HEK293 (cell line): ENCODE data around the gene SLC20A1.

Experiments
- CTCF ChIA-PET: fragments of 350-600 bp; formaldehyde crosslinking; extraction: SDS; loops from one replicate; lab custom pipeline; 2021; ENCODE audit warnings: antibody characterized with exemption; lab: Yijun Ruan, JAX
- POLR2A ChIA-PET: fragments of 300-600 bp; formaldehyde crosslinking; extraction: SDS; loops from one replicate; lab custom pipeline; 2020; ENCODE audit warnings: antibody characterized with exemption, inconsistent platforms; lab: Yijun Ruan, JAX
- H3K27ac ChIP-seq: fragments of 200-500 bp; sonication (Bioruptor generic); 2 replicates; pipeline ENCODE4 v1.5.1; 2014; ENCODE audit warnings: low read depth, low read length, control low read depth, inconsistent platforms; ENCODE audit errors: extremely low read depth
- H3K36me3 ChIP-seq, 2 experiments: fragments of 200-500 bp in 1 of 2; sonication (Bioruptor generic) in 1 of 2; 1 replicate in 1 of 2; 2 replicates in 1 of 2; pipeline ENCODE4 v1.5.1; 2014 to 2017; ENCODE audit warnings: inconsistent platforms in 2 of 2, low read length in 2 of 2; ENCODE audit not compliant: control insufficient read depth in 2 of 2, insufficient read depth in 1 of 2
- H3K4me1 ChIP-seq: fragments of 200-500 bp; sonication (Bioruptor generic); 2 replicates; pipeline ENCODE4 v1.5.1; 2014; ENCODE audit warnings: mild to moderate bottlenecking, low read length, inconsistent platforms; ENCODE audit not compliant: control insufficient read depth, insufficient read depth
- H3K4me3 ChIP-seq: 2 replicates; pipeline ENCODE4 v1.5.1; 2011; ENCODE audit warnings: low read depth, mild to moderate bottlenecking, control low read depth, low read length, moderate library complexity
- H3K9me3 ChIP-seq: fragments of 200-500 bp; sonication (Bioruptor generic); 2 replicates; pipeline ENCODE4 v1.5.1; 2014; ENCODE audit warnings: low read depth, low read length, inconsistent platforms; ENCODE audit not compliant: control insufficient read depth, insufficient read depth
- AEBP2 ChIP-seq: fragments of 450-650 bp; formaldehyde crosslinking; IDR thresholded peaks from 2 replicates; pipeline ENCODE4 v1.5.1; 2016; ENCODE audit warnings: missing biosample characterization, missing genetic modification characterization, borderline replicate concordance
- ATF2 ChIP-seq: fragments of 450-650 bp; formaldehyde crosslinking; IDR thresholded peaks from 2 replicates; pipeline ENCODE4 v1.5.1; 2016; ENCODE audit warnings: missing biosample characterization, missing genetic modification characterization, low read depth
- BCL11A ChIP-seq: fragments of 450-650 bp; formaldehyde crosslinking; IDR thresholded peaks from 2 replicates; pipeline ENCODE4 v1.5.1; 2016; ENCODE audit warnings: low read depth, missing biosample characterization, missing genetic modification characterization
- GLI4 ChIP-seq: fragments of 450-650 bp; formaldehyde crosslinking; IDR thresholded peaks from 2 replicates; pipeline ENCODE4 v1.5.1; 2016; ENCODE audit warnings: missing biosample characterization, missing genetic modification characterization
- HIC1 ChIP-seq: fragments of 450-650 bp; formaldehyde crosslinking; IDR thresholded peaks from 2 replicates; pipeline ENCODE4 v1.5.1; 2016; ENCODE audit warnings: missing biosample characterization, missing genetic modification characterization
- KLF17 ChIP-seq: fragments of 450-650 bp; formaldehyde crosslinking; IDR thresholded peaks from 2 replicates; pipeline ENCODE4 v1.5.1; 2016; ENCODE audit warnings: missing biosample characterization, missing genetic modification characterization
- MEIS1 ChIP-seq: sonication (generic); formaldehyde crosslinking; IDR thresholded peaks from 2 replicates; pipeline ENCODE4 v1.8.1; 2022; ENCODE audit warnings: missing genetic modification reagents, mild to moderate bottlenecking, borderline replicate concordance
- REPIN1 ChIP-seq: fragments of 450-650 bp; formaldehyde crosslinking; IDR thresholded peaks from 2 replicates; pipeline ENCODE4 v1.5.1; 2017; ENCODE audit warnings: missing biosample characterization, missing genetic modification characterization, low read depth
- SALL2 ChIP-seq: fragments of 450-650 bp; formaldehyde crosslinking; IDR thresholded peaks from 2 replicates; pipeline ENCODE4 v1.5.0; 2017; ENCODE audit warnings: missing biosample characterization, mild to moderate bottlenecking, missing genetic modification characterization, borderline replicate concordance
- ZBTB17 ChIP-seq: fragments of 450-650 bp; formaldehyde crosslinking; IDR thresholded peaks from 2 replicates; pipeline ENCODE4 v1.5.1; 2016; ENCODE audit warnings: missing biosample characterization, missing genetic modification characterization
- ZBTB20 ChIP-seq: fragments of 450-650 bp; formaldehyde crosslinking; IDR thresholded peaks from 2 replicates; pipeline ENCODE4 v1.5.1; 2016; ENCODE audit warnings: missing biosample characterization, missing genetic modification characterization
- ZBTB48 ChIP-seq: fragments of 450-650 bp; formaldehyde crosslinking; IDR thresholded peaks from 2 replicates; pipeline ENCODE4 v1.5.1; 2016; ENCODE audit warnings: missing biosample characterization, missing genetic modification characterization
- ZFHX2 ChIP-seq: fragments of 450-650 bp; formaldehyde crosslinking; conservative IDR thresholded peaks from 2 replicates; pipeline ENCODE4 v1.5.1; 2016; ENCODE audit warnings: missing biosample characterization, missing genetic modification characterization
- ZNF132 ChIP-seq: fragments of 450-650 bp; formaldehyde crosslinking; IDR thresholded peaks from 2 replicates; pipeline ENCODE4 v1.5.1; 2017; ENCODE audit warnings: missing biosample characterization, missing genetic modification characterization, borderline replicate concordance
- ZNF24 ChIP-seq: fragments of 450-650 bp; formaldehyde crosslinking; IDR thresholded peaks from 2 replicates; pipeline ENCODE4 v1.5.1; 2016; ENCODE audit warnings: missing biosample characterization, missing genetic modification characterization
- ZNF280D ChIP-seq: fragments of 450-650 bp; formaldehyde crosslinking; IDR thresholded peaks from 2 replicates; pipeline ENCODE4 v1.5.1; 2016; ENCODE audit warnings: missing biosample characterization, missing genetic modification characterization
- ZNF416 ChIP-seq: fragments of 450-650 bp; formaldehyde crosslinking; IDR thresholded peaks from 2 replicates; pipeline ENCODE4 v1.5.1; 2016; ENCODE audit warnings: missing biosample characterization, missing genetic modification characterization
- ZNF558 ChIP-seq: fragments of 450-650 bp; formaldehyde crosslinking; IDR thresholded peaks from 2 replicates; pipeline ENCODE4 v1.5.1; 2016; ENCODE audit warnings: missing biosample characterization, missing genetic modification characterization
- ZNF600 ChIP-seq: fragments of 450-650 bp; formaldehyde crosslinking; IDR thresholded peaks from 2 replicates; pipeline ENCODE4 v1.5.1; 2016; ENCODE audit warnings: missing biosample characterization, missing genetic modification characterization
- ZNF660 ChIP-seq: fragments of 450-650 bp; IDR thresholded peaks from 2 replicates; pipeline ENCODE4 v1.5.1; 2018; ENCODE audit warnings: missing biosample characterization, mild to moderate bottlenecking, missing genetic modification characterization
- ZNF670 ChIP-seq: fragments of 450-650 bp; formaldehyde crosslinking; IDR thresholded peaks from 2 replicates; pipeline ENCODE4 v1.5.1; 2016; ENCODE audit warnings: missing biosample characterization, missing genetic modification characterization, low read depth
- ZSCAN18 ChIP-seq: fragments of 450-650 bp; formaldehyde crosslinking; IDR thresholded peaks from 2 replicates; pipeline ENCODE4 v1.5.1; 2016; ENCODE audit warnings: missing biosample characterization, missing genetic modification characterization

SLC20A1 gene

GRCh38 chr2:112691881-112692281 is 46.1 kb downstream of the SLC20A1 start:
- no peak overlapping the region for H3K27ac ChIP-seq
- no peaks in the 10 kb centered on the region for H3K4me1 ChIP-seq
- no peak for TF ChIP-seq ZFHX2 (tag by site-specific recombination)
- TF ChIP-seq MEIS1 (CRISPR knock-in tag) = no peak
- peak; percentile 66; the same call in 1 of the 2 replicates for TF ChIP-seq ZBTB20 (tag by site-specific recombination)
- TF ChIP-seq ATF2 = no peak
- TF ChIP-seq ZNF558 (tag by site-specific recombination) = no peak
- TF ChIP-seq ZNF670 (tag by site-specific recombination) = no peak
- no peak for TF ChIP-seq REPIN1 (tag by site-specific recombination)
- TF ChIP-seq ZNF280D (tag by site-specific recombination) = no peak
- TF ChIP-seq, all 188 proteins: peak for 1
- ChIA-PET CTCF (interaction anchor here (0.7 to 3.4 kb wide), 9 partner anchors 8 to 92 kb away, joined by 3 to 23 read pairs (median 5); no protein-coding TSS in a partner anchor), POLR2A (interaction anchor here (0.9 to 1.3 kb wide), 3 partner anchors 45 to 108 kb away, joined by 3 to 4 read pairs (median 4); partner anchors contain the start of gene CHCHD5)
- Histone ChIP-seq H3K9me3 (no peaks in the 10 kb centered on the region), H3K4me3 (no peak overlapping the region), H3K36me3 (no peaks in the 10 kb centered on the region)

- Histone ChIP-seq H3K36me3 (no peaks in the 10 kb centered on the region), H3K4me1 (no peaks in the 10 kb centered on the region), H3K27ac (no peak overlapping the region), H3K4me3 (no peak overlapping the region), H3K9me3 (no peaks in the 10 kb centered on the region)
- POLR2A ChIA-PET = interaction anchor here (0.9 to 1.3 kb wide), 4 partner anchors 45 to 108 kb away, joined by 3 to 6 read pairs (median 4); partner anchors contain the start of genes CHCHD5 and SLC20A1
- CTCF ChIA-PET = interaction anchor here (0.7 to 3.2 kb wide), 10 partner anchors 9 to 92 kb away, joined by 3 to 21 read pairs (median 4); no protein-coding TSS in a partner anchor
- no peak for TF ChIP-seq ZNF132
- 0 out of 2 replicates have a peak, but pooled peaks have one; percentile 27 for TF ChIP-seq ZNF660 (tag by site-specific recombination)
- TF ChIP-seq ZBTB17 (tag by site-specific recombination) = peak; percentile 79
- no peak for TF ChIP-seq ZNF416 (tag by site-specific recombination)
- peak; percentile 84 for TF ChIP-seq KLF17 (tag by site-specific recombination)
- peak; percentile 50; the same call in 1 of the 2 replicates for TF ChIP-seq ZNF600 (tag by site-specific recombination)
- TF ChIP-seq GLI4 (tag by site-specific recombination) = no peak
- TF ChIP-seq HIC1 (tag by site-specific recombination) = peak; percentile 83
- TF ChIP-seq ZBTB48 = 0 out of 2 replicates have a peak, but pooled peaks have one; percentile 27
- no peak for TF ChIP-seq AEBP2
- TF ChIP-seq ZSCAN18 (tag by site-specific recombination) = no peak
- TF ChIP-seq BCL11A = peak; percentile 66
- peak; percentile 56; the same call in 1 of the 2 replicates for TF ChIP-seq ZNF24 (tag by site-specific recombination)
- no peak for TF ChIP-seq ZNF558 (tag by site-specific recombination)
- TF ChIP-seq SALL2 (tag by site-specific recombination) = no peak
Measured at GRCh38 chr2:112692495-112692911, 46.8 kb downstream of the SLC20A1 start.
